Spleen (tissue), 7 donors: ENCODE measurements around the gene PRKG1.

ENCODE experiments used
- CTCF ChIP-seq, 11 experiments: fragments of 200-600 bp in 7 of 11; fragments of 450-650 bp in 4 of 11; sonication (generic) in 4 of 11; IDR thresholded peaks in 8 of 11; conservative IDR thresholded peaks in 3 of 11; 1 replicate in 7 of 11; 2 replicates in 4 of 11; pipeline versions ENCODE4 v1.4.0 to v1.8.0; 2016 to 2021; ENCODE audit warnings: antibody characterized with exemption in 11 of 11, inconsistent platforms in 4 of 11, mild to moderate bottlenecking in 1 of 11
- POLR2A ChIP-seq, 3 donors: fragments of 450-650 bp; IDR thresholded peaks; one replicate each; pipeline ENCODE4 v1.5.1; 2017; ENCODE audit warnings: antibody characterized with exemption in 3 of 3, mild to moderate bottlenecking in 1 of 3
- donor health status: DM: no; HTN: no; CAD: no; lungs with moderate emphysema.
- donor health status: DM: no; HTN: no; CAD: no.
- donor health status: DM: no; HTN: no; CAD: no.

- TF ChIP-seq CTCF (IDR thresholded peaks at IDR 0.05 in 8 of 11, conservative IDR thresholded peaks at IDR 0.05 in 3 of 11): no peak
- TF ChIP-seq POLR2A (IDR thresholded peaks at IDR 0.05): no peak
Observed at GRCh38 chr10:52269233-52269632, 1194.9 kb downstream of the PRKG1 start.
